Fibroblast of skin of abdomen (primary cell): ENCODE results near the gene USP43.

Source experiments
- DNase-seq: peaks from one replicate; pipeline ENCODE4 v3.0.0-alpha.2; 2013

Gene USP43

GRCh38 chr17:9666461-9667050 lies 21.2 kb downstream of the USP43 start:
- DNase-seq: no peak

DNA sequence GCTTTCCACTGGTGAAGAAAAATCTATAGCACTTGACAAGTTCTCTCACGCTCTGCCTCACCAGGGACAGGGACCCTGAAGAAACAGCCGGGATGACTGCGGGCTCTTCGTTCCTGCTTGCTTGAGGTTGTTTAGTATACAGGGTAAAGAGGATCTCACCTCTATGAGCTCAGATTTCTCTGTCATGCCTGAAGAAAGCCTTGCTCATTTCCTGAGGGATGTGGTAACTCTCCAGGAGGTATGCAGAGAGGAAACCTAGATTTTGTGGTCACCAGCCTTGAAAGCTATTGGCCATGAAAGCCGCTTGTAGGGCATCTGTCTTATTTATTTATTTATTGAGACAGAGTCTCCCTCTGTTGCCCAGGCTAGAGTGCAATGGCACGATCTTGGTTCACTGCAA lies 23.2 kb downstream of the USP43 start:
- peak; percentile 57 for DNase-seq

GRCh38 chr17:9669551-9670008 lies 24.3 kb downstream of the USP43 start:
- no peak for DNase-seq

DNA sequence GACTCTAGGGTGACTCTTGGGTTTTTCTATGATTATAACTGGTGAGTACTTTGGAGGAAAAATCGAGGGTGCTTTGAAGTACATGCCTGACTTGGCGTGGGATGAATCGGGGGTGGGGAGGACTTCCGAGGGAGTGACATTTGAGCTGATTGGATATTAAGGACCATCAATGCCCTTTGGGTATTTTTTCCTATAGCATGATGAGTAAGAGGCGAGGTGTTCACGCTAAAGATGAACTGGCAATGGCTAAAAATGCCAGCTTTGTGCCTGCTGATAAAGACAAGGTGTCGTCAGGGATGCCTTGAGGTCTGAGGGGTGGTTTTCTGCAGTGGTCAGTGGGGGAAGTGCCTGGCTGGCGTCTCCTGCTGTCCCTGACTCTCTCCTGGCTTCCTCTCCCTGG lies 25.3 kb downstream of the USP43 start:
- DNase-seq: no peak

- DNase-seq: no peak
Observed at GRCh38 chr17:9671559-9671958, 26.2 kb downstream of the USP43 start.

DNA sequence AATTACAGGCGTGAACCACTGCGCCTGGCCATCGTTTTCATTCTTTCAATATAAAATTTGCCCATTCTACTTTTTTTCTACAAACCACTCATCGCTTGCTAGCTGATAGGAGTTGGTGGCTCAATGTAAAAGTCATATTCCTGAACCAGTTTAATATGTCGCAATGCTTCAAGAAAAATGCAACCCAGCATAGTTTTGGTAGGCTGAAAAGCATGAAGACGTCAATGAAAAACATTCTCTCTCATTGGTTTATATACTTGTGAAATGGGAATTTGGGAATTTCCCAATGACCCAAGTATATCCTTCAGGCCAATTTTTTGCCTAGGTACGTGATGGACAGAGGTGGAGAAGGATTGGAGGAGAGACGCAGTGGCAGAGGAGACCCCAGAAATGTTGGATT lies 26.9 kb downstream of the USP43 start:
- peak; percentile 45 for DNase-seq

DNA sequence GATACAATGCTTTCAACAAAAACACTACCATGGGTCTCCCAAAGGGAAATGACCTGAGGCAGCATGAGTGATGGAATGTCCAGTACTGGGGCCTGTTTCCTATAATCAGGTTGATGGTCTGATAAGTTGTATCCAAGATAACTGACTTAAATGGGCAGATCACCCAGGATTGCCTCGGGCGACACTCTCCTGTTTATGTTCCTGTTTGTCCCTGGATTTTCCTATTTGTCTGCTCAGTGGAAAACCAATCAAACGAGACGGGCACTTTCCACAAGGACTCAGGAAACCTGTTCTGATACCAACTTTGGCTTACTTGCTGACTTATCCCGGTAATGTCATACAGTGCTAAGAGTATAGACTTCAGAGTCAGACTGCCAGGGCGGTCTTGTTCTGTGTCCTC lies 27.4 kb downstream of the USP43 start:
- DNase-seq: no peak

DNA sequence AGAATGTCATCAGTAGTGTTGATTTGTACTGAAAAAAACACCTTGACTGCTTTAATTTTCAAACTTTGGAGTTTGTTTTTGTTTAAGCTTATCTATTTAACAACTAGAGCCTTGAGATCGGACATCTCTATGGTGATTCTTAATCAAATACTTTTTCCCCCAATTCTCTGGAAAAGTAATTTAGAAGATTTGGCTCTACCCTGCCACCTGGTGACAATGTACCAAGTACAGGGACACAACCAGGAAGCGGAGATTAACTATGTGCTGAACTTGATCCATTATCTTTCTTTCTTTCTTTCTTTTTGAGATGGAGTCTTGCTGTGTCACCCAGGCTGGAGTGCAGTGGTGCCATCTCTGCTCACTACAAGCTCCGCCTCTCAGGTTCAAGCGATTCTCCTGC lies 30.8 kb downstream of the USP43 start:
- no peak for DNase-seq

- DNase-seq: peak; percentile 71
Observed at GRCh38 chr17:9676820-9677310, 31.5 kb downstream of the USP43 start.

DNA sequence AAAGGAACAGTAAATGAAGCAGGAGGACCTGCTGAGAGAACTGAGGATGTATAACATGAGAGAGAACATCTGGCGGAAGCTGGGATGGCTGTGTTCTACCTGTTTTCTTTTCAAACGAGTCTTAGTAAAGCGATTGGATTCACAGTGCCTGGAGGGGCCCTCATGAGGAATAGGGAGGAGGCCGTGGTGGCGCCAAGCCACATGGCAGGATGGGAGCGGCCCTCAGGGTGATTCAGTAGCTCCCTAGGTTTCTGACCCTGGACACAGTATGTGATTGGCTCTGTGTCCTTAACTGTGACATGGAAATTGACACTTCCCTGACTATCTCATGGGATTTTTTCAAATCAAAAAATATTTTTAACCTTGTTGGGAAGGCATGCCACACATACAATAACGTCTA lies 32.1 kb downstream of the USP43 start:
- DNase-seq: no peak

DNA sequence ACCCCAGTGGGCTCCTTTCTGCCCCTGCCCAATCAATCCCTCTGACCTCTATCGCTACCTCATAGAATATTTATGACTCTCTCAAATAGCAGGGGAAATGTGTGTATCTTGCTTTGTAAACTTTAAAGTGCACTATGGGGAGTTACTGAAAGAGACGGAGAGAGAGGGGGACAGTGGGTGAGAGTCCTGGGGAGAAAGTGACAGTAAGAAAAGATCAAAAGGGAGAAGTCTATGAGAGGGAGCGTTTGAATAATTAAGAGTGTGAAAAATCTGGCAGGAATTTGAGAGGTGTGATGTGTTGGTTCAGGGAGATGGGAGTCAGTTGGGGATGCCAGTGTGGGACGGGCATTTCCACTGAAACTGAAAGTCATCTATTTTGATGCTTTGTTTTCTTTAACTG lies 32.6 kb downstream of the USP43 start:
- no peak for DNase-seq

- DNase-seq: no peak
Observed at GRCh38 chr17:9684955-9685621, 39.8 kb downstream of the USP43 start.

DNA sequence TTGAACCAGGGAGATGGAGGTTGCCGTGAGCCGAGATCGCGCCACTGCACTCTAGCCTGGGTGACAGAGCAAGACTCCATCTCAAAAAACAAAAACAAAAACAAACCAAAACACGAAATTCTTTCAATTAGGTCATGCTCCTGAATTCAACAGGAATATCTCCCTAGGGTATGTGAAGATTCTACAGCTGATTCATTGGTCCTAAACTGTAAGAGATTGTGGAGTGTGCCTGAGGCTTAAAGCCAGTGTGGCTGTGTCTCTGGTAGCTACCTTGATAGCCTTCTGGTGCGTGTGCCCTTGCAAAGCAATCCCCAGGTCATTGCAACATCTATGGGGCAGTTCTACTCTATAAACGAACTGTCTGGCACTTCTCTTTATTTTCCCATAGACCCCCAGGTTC lies 48.4 kb downstream of the USP43 start:
- DNase-seq: no peak

- no peak for DNase-seq
Observed at GRCh38 chr17:9696279-9697044, 51.1 kb downstream of the USP43 start.

DNA sequence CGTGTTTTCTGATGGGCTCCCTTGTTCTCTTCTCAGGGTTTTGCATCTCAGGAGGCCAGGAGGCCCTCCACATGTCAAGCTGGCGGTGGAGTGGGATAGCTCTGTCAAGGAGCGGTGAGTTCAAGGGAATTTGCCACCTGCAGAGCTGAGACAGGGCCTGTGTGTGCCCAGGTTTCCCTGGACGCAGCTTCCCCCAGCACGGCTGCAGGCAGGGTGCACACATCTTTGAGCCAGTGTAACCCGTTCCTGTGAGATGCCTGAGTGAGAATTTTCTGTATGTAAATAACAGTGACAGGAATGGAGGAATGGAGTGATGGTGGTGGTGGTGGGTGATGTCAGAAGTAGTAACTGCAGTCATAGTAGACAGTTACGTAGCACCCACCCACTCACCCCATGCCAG lies 54.8 kb downstream of the USP43 start:
- no peak for DNase-seq

GRCh38 chr17:9700754-9701476 lies 55.6 kb downstream of the USP43 start:
- DNase-seq: peak; percentile 34

GRCh38 chr17:9702482-9702881 lies 57.2 kb downstream of the USP43 start:
- DNase-seq: no peak

DNA sequence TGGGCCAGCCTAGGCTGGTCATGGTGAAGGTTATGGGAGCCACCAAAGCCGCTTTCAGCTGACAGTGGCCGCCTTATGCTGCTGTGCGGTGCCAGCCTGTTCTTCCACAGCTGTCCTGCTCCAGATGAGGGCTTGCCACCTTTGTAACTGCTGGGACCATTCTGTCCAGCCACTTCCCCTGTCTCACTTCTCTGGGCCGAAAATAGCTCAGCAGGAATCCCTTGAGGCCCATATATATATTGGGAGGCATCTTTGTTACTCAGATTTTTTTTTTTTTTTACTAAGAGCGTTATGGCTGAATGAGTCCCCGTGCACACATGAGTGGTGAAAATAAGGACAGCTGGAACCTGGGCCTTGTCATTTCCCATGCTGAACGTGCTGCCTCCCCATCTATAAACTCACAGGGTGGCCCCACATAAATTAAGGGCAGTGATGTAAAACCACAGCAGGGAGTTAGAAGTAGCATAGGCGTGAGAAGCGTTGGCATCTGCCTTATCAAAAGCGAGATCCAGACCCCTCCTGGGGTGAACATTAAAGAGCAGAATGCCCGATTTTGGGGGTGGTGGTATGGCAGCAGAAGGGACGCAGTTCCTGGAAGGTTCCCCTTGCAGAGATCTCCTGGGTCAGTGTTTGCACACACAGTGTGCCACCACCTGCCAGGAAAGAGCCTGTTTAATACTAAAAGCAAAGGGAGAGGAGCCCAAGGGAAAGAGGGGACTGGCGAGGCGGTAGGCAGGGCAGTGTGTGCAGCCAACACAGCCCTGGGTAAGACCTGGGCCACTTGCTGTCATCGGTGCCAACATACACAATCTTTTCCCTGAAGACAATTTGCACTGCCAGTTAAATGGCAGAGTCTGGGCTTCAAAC lies 57.8 kb downstream of the USP43 start:
- no peak for DNase-seq

DNA sequence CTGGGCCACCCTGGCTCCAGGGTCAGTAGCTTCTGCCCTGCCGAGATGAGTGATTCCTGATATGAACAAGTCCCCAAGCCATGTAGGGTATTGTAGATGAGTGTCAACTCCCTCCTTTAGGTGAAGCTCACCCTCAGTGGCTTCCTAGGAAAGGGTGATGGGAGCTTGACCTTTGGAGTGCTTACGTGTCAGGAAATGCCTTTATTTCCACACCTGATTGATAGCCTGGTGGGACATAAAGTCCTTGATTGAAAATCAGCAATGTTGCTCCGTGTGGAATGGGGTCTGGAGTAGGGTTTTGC lies 58.4 kb downstream of the USP43 start:
- no peak for DNase-seq

DNA sequence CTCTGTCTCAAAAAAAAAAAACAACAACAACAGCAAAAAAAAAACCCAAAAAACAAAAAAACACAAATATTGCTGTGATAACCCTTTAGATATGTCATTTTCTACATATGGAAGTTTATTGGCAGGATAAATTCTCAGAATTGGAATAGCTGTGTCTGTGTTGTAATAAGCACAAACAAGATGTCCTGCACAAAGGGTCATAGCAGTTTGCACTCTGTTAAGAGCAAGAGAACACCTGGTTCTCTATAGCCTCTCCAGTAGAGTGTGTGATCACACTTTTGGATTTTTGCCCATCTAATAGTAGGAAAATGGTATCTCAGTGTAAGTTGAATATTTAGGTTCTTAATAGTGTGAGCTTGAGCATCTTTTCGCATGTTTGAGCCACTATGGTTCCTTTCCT lies 60.4 kb downstream of the USP43 start:
- no peak for DNase-seq

- no peak for DNase-seq
Observed at GRCh38 chr17:9707948-9708347, 62.6 kb downstream of the USP43 start.

- DNase-seq: no peak
Observed at GRCh38 chr17:9714801-9715200, 69.5 kb downstream of the USP43 start.
